B cell (primary cell): ENCODE data around the gene SPINDOC. TPM values are rescaled to one million over a fixed set of nuclear protein-coding genes. Genes with fewer than 3 reads are reported as not detected.

ENCODE experiments used
- ATAC-seq: fragments of 200-7000 bp; cut with Tn5 transposase; one replicate; pipeline ENCODE4 v1.10.0; 2021; ENCODE audit warnings: low read depth, mild to moderate bottlenecking, moderate number of reproducible peaks, moderate library complexity
- CTCF ChIA-PET: fragments of 350-600 bp; sonication (Branson Sonifier 250); formaldehyde crosslinking; loops from one replicate; lab custom pipeline; 2021; ENCODE audit warnings: antibody characterized with exemption, inconsistent platforms; lab: Charles Lee
- POLR2A ChIA-PET: fragments of 350-600 bp; sonication (Branson Sonifier 250); formaldehyde crosslinking; loops from one replicate; lab custom pipeline; 2021; ENCODE audit warnings: antibody characterized with exemption; lab: Charles Lee
- DNase-seq: peaks from one replicate; pipeline ENCODE4 v3.0.0; 2013
- H2AFZ ChIP-seq: 2 replicates; pipeline ENCODE4 v1.6.1; 2012; ENCODE audit warnings: mild to moderate bottlenecking, low read depth, low read length; ENCODE audit not compliant: insufficient read depth, poor library complexity, severe bottlenecking
- H3K27ac ChIP-seq, 2 donors: 1 replicate in 1 of 2; 2 replicates in 1 of 2; pipeline ENCODE4 v1.5.1; 2012 to 2013; ENCODE audit warnings: low read length in 2 of 2, mild to moderate bottlenecking in 2 of 2, moderate library complexity in 1 of 2
- H3K27me3 ChIP-seq, 4 experiments: fragments of 200-600 bp in 1 of 4; sonication (generic) in 1 of 4; replicated peaks in 1 of 4; 1 replicate in 2 of 4; 2 replicates in 2 of 4; pipeline versions ENCODE4 v1.6.1 to v1.7.0; 2013 to 2016; ENCODE audit warnings: low read length in 3 of 4, mild to moderate bottlenecking in 2 of 4, mixed read lengths in 1 of 4, moderate library complexity in 1 of 4; ENCODE audit not compliant: insufficient read depth in 4 of 4, control insufficient read depth in 3 of 4; ENCODE audit errors: control extremely low read depth in 1 of 4
- H3K36me3 ChIP-seq, 2 experiments: replicated peaks in 1 of 2; 1 replicate in 1 of 2; 2 replicates in 1 of 2; pipeline versions ENCODE4 v1.6.1 to v1.7.1; 2013; ENCODE audit warnings: low read length in 1 of 2; ENCODE audit not compliant: insufficient read depth in 2 of 2, control insufficient read depth in 1 of 2; ENCODE audit errors: control extremely low read depth in 1 of 2, extremely low read depth in 1 of 2
- H3K4me1 ChIP-seq, 2 donors: fragments of 200-600 bp in 1 of 2; sonication (generic) in 1 of 2; 1 replicate in 1 of 2; 2 replicates in 1 of 2; pipeline versions ENCODE4 v1.5.1 to v1.6.1; 2013 to 2017; ENCODE audit warnings: low read length in 2 of 2; ENCODE audit not compliant: control insufficient read depth in 2 of 2, insufficient read depth in 2 of 2
- H3K4me2 ChIP-seq: replicated peaks from 2 replicates; pipeline ENCODE3; 2012; ENCODE audit warnings: mild to moderate bottlenecking, low read depth, low read length; ENCODE audit not compliant: poor library complexity, severe bottlenecking
- H3K4me3 ChIP-seq, 5 experiments: fragments of 200-600 bp in 1 of 5; sonication (generic) in 1 of 5; 1 replicate in 3 of 5; 2 replicates in 2 of 5; pipeline versions ENCODE4 v1.5.1 to v1.7.0; 2011 to 2016; ENCODE audit warnings: low read length in 4 of 5, mild to moderate bottlenecking in 4 of 5, low read depth in 2 of 5, control low read depth in 1 of 5, moderate library complexity in 1 of 5; ENCODE audit not compliant: insufficient read depth in 1 of 5; ENCODE audit errors: control extremely low read depth in 1 of 5, extremely low read depth in 1 of 5
- H3K79me2 ChIP-seq: fragments of 200-600 bp; sonication (generic); one replicate; pipeline ENCODE4 v1.6.0; 2016; ENCODE audit warnings: low read length; ENCODE audit not compliant: control insufficient read depth, insufficient read depth
- H3K9ac ChIP-seq: fragments of 200-600 bp; sonication (generic); 2 replicates; pipeline ENCODE4 v1.6.1; 2017; ENCODE audit warnings: mild to moderate bottlenecking, low read length, moderate library complexity
- H3K9me3 ChIP-seq, 3 donors: one replicate each; pipeline versions ENCODE4 v1.6.1 to v1.7.1; 2013; ENCODE audit warnings: low read length in 2 of 3; ENCODE audit not compliant: control insufficient read depth in 2 of 3, insufficient read depth in 1 of 3; ENCODE audit errors: control extremely low read depth in 1 of 3
- H4K20me1 ChIP-seq: 2 replicates; pipeline ENCODE4 v1.6.0; 2012; ENCODE audit warnings: mild to moderate bottlenecking, low read length; ENCODE audit not compliant: insufficient read depth, control insufficient read depth, poor library complexity, severe bottlenecking
- H3K27ac Mint-ChIP-seq: one replicate; pipeline ENCODE4 v1.8.0; 2021; ENCODE audit warnings: mixed read lengths
- H3K27me3 Mint-ChIP-seq: one replicate; pipeline ENCODE4 v1.8.0; 2021; ENCODE audit warnings: mixed read lengths
- H3K4me1 Mint-ChIP-seq: one replicate; pipeline ENCODE4 v1.8.0; 2021; ENCODE audit warnings: mixed read lengths
- H3K4me3 Mint-ChIP-seq: one replicate; pipeline ENCODE4 v1.8.0; 2021; ENCODE audit warnings: mixed read lengths
- H3K9me3 Mint-ChIP-seq: one replicate; pipeline ENCODE4 v1.8.0; 2022; ENCODE audit warnings: mixed read lengths; ENCODE audit not compliant: insufficient read depth
- CTCF ChIP-seq: fragments of 200-600 bp; IDR thresholded peaks from one replicate; pipeline ENCODE4 v1.8.0; 2022; ENCODE audit warnings: antibody characterized with exemption, mild to moderate bottlenecking
- EZH2 ChIP-seq: IDR thresholded peaks from 2 replicates; pipeline ENCODE4 v1.6.1; 2012; ENCODE audit warnings: borderline replicate concordance, low read depth, mild to moderate bottlenecking, moderate library complexity, low read length; ENCODE audit not compliant: insufficient read depth, poor library complexity, severe bottlenecking
- WGBS: methylation state at CpG from one replicate; pipeline ENCODE4 v1.1.5; 2013; ENCODE audit warnings: missing lambda C conversion rate; ENCODE audit not compliant: insufficient coverage; 5-methylcytosine and 5-hydroxymethylcytosine counted together
- intact Hi-C: fragments of 100-400 bp; cut with micrococcal nuclease; formaldehyde crosslinking; loops from one replicate; pipeline ENCODE4 v1.10.0; 2022
- polyA plus RNA-seq: library from polyadenylated mRNA; depleted of rRNA; stranded (reverse); fragments of >200 nt; gene quantifications from 2 replicates; pipeline ENCODE4 v1.2.3, GENCODE V29; 2012
- total RNA-seq, 2 donors: library from RNA; stranded (reverse); fragments of 120-200 nt in 1 of 2; gene quantifications; 1 replicate in 1 of 2; 2 replicates in 1 of 2; pipeline versions ENCODE4 v1.2.3 to v1.2.4, GENCODE V29; 2013 to 2022

Gene SPINDOC
- total and polyA plus RNA-seq, 2 donors (not counting 1 experiment from before 2014, with no cell fraction given): 10.5 to 23.9 TPM

GRCh38 chr11:63816732-63817131 is 3.5 kb downstream of the SPINDOC start:
- intact Hi-C loops: no loop called here
- no peak overlapping the region for H3K4me3 Mint-ChIP-seq
- WGBS: 100% methylated on average over 1 of the region's 3 CpGs
- H3K79me2 ChIP-seq: peaks cover 9% of the 10 kb centered on the region
- CTCF ChIA-PET: interaction anchor here (2.5 kb wide), 1 partner anchor 20 kb away, joined by 13 read pairs; no protein-coding TSS in a partner anchor
- no peak overlapping the region for H3K27ac ChIP-seq
- no peaks in the 10 kb centered on the region for H3K27me3 Mint-ChIP-seq
- H3K4me3 ChIP-seq: no peak overlapping the region
- no peak overlapping the region for H3K9ac ChIP-seq
- peaks cover 22% of the 10 kb centered on the region for H3K4me1 Mint-ChIP-seq
- H3K36me3 ChIP-seq: peaks cover 0 to 11% of the 10 kb centered on the region in 2 experiments
- no peaks in the 10 kb centered on the region for H3K9me3 Mint-ChIP-seq
- no peak overlapping the region for H2AFZ ChIP-seq
- no peaks in the 10 kb centered on the region for H4K20me1 ChIP-seq
- peaks cover 13 to 18% of the 10 kb centered on the region in 2 donors for H3K4me1 ChIP-seq
- H3K9me3 ChIP-seq: no peaks in the 10 kb centered on the region
- DNase-seq (no peak), ATAC-seq (no peak)
- POLR2A ChIA-PET: no interaction called here
- no peak overlapping the region for H3K4me2 ChIP-seq
- H3K27ac Mint-ChIP-seq: no peak overlapping the region
- no peak for TF ChIP-seq CTCF
- TF ChIP-seq EZH2: no peak
- no peaks in the 10 kb centered on the region for H3K27me3 ChIP-seq

- ATAC-seq (no peak), DNase-seq (no peak)
- no peak overlapping the region for H2AFZ ChIP-seq
- peaks cover 0 to 18% of the 10 kb centered on the region in 2 experiments for H3K36me3 ChIP-seq
- H3K27me3 Mint-ChIP-seq: no peaks in the 10 kb centered on the region
- H3K4me1 ChIP-seq: peaks cover 8 to 12% of the 10 kb centered on the region in 2 donors
- no peaks in the 10 kb centered on the region for H4K20me1 ChIP-seq
- H3K4me3 Mint-ChIP-seq: no peak overlapping the region
- intact Hi-C loops: no loop called here
- CTCF ChIA-PET: no interaction called here
- no peak overlapping the region for H3K4me2 ChIP-seq
- H3K27me3 ChIP-seq: no peaks in the 10 kb centered on the region
- no peaks in the 10 kb centered on the region for H3K9me3 Mint-ChIP-seq
- H3K4me3 ChIP-seq: no peak overlapping the region
- POLR2A ChIA-PET: no interaction called here
- no peak for TF ChIP-seq CTCF
- no peak for TF ChIP-seq EZH2
- H3K4me1 Mint-ChIP-seq: peaks cover 17% of the 10 kb centered on the region
- H3K9ac ChIP-seq: no peak overlapping the region
- H3K27ac ChIP-seq: no peak overlapping the region
- H3K27ac Mint-ChIP-seq: no peak overlapping the region
- H3K79me2 ChIP-seq: peaks cover 9% of the 10 kb centered on the region
- 93% methylated on average over 21 of the region's 27 CpGs for WGBS
- no peaks in the 10 kb centered on the region for H3K9me3 ChIP-seq
These were observed 4.7 kb downstream of the SPINDOC start for GRCh38 chr11:63817758-63818498.
